Mucosa of descending colon (tissue), 3 donors: ENCODE measurements around the gene TULP3. TPM values are rescaled to one million over a fixed set of nuclear protein-coding genes. Genes with fewer than 3 reads are reported as not detected.

ENCODE experiments used
- ATAC-seq: fragments of 200-7000 bp; cut with Tn5 transposase; one replicate; pipeline ENCODE4 v1.9.1; 2020; ENCODE audit warnings: mild to moderate bottlenecking, moderate library complexity
- DNase-seq, 3 donors: peaks; one replicate each; pipeline ENCODE4 v3.0.0-alpha.2; 2020
- H3K36me3 ChIP-seq: fragments of 200-600 bp; one replicate; pipeline ENCODE4 v1.8.0; 2021; ENCODE audit warnings: low read depth, mild to moderate bottlenecking
- H3K4me1 ChIP-seq: fragments of 200-600 bp; one replicate; pipeline ENCODE4 v1.8.0; 2021; ENCODE audit warnings: low read depth, mild to moderate bottlenecking
- H3K4me3 ChIP-seq: fragments of 200-600 bp; one replicate; pipeline ENCODE4 v1.8.0; 2021; ENCODE audit warnings: mild to moderate bottlenecking
- H3K9me3 ChIP-seq: fragments of 200-600 bp; one replicate; pipeline ENCODE4 v1.8.0; 2021; ENCODE audit warnings: mild to moderate bottlenecking
- CTCF ChIP-seq: fragments of 200-600 bp; IDR thresholded peaks from one replicate; pipeline ENCODE4 v1.8.0; 2022; ENCODE audit warnings: antibody characterized with exemption, mild to moderate bottlenecking
- intact Hi-C, 2 donors: fragments of 100-400 bp; cut with DNase I in 1 of 2; cut with micrococcal nuclease in 1 of 2; formaldehyde crosslinking; loops; one replicate each; pipeline versions ENCODE4 v1.11.0 to v1.11.1; 2022; cut with DNase I, micrococcal nuclease
- total RNA-seq, 3 donors: library from RNA; stranded (reverse); fragmentation: NEBNext Ultra II Directional in 2 of 3; extraction: Animal tissue kit (Norgen Biotek cat#: 25700) in 2 of 3; gene quantifications; one replicate each; pipeline versions ENCODE4 v1.2.1 to v1.2.4, GENCODE V29; 2021 to 2023
- donor health status: DM: no; HTN: no; CAD: no; lungs with moderate emphysema.
- donor health status: DM: no; HTN: no; CAD: no.
- donor health status: DM: no; HTN: yes; CAD: no.

The TULP3 gene
- total RNA-seq, 3 donors from 2014 or later: 7.9 to 18.2 (median 8.2) TPM

GRCh38 chr12:2851931-2852330 lies 38.8 kb upstream of the TULP3 start:
- intact Hi-C loops: no loop called here
- Histone ChIP-seq H3K36me3 (no peaks in the 10 kb centered on the region), H3K4me3 (no peak overlapping the region), H3K4me1 (peaks cover 21% of the 10 kb centered on the region), H3K9me3 (no peaks in the 10 kb centered on the region)
- DNase-seq: no peak
- no peak for ATAC-seq
- TF ChIP-seq CTCF: no peak

- no peaks in the 10 kb centered on the region for H3K9me3 ChIP-seq
- H3K36me3 ChIP-seq: no peaks in the 10 kb centered on the region
- DNase-seq: peak; percentile 72 to 84 (median 80)
- peak; percentile 66 for ATAC-seq
- intact Hi-C loops: no loop called here
- peaks cover 21% of the 10 kb centered on the region for H3K4me1 ChIP-seq
- TF ChIP-seq CTCF: peak; percentile 57
- H3K4me3 ChIP-seq: no peak overlapping the region
These were observed 37.1 kb upstream of the TULP3 start for GRCh38 chr12:2853626-2854025.

GRCh38 chr12:2854669-2855453 lies 35.8 kb upstream of the TULP3 start:
- ATAC-seq: peak; percentile 97
- Histone ChIP-seq H3K4me3 (no peak overlapping the region), H3K36me3 (no peaks in the 10 kb centered on the region), H3K9me3 (no peaks in the 10 kb centered on the region), H3K4me1 (peaks cover 21% of the 10 kb centered on the region)
- no peak for TF ChIP-seq CTCF
- peak; percentile 88 to 90 (median 89) for DNase-seq
- intact Hi-C loops: loop anchor here in 1 of 2 donors (5.0 kb wide), 1 partner anchor 187 kb away; no protein-coding TSS in a partner anchor

DNA sequence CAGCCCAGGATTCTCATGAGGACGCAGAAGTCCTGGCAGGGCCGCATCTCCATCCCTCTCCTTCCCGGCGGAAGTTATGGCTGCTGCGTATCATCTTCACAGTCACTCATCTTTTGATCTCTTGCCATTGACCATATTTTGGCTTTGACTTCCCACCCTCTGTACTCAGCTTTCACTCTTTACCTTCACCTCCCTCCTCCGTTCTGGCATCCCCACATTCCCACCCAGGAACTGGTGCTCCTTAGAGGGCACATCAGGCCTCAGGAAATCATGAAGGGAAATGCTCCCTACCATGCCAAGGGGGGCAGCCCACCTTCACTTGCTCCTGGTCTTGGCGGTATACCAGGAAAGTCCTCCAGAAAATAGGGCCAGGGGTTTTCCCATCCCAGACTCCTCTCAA lies 35.1 kb upstream of the TULP3 start:
- ATAC-seq (no peak), DNase-seq (no peak)
- no peak for TF ChIP-seq CTCF
- no peaks in the 10 kb centered on the region for H3K36me3 ChIP-seq
- H3K4me1 ChIP-seq: peaks cover 18% of the 10 kb centered on the region
- intact Hi-C loops: loop anchor here in 1 of 2 donors (5.0 kb wide), 1 partner anchor 187 kb away; no protein-coding TSS in a partner anchor
- no peaks in the 10 kb centered on the region for H3K9me3 ChIP-seq
- no peak overlapping the region for H3K4me3 ChIP-seq

- Histone ChIP-seq H3K9me3 (no peaks in the 10 kb centered on the region), H3K36me3 (no peaks in the 10 kb centered on the region), H3K4me1 (peaks cover 18% of the 10 kb centered on the region), H3K4me3 (no peak overlapping the region)
- no peak for TF ChIP-seq CTCF
- intact Hi-C loops: loop anchor here in 1 of 2 donors (5.0 kb wide), 1 partner anchor 186 kb away; no protein-coding TSS in a partner anchor
- DNase-seq (no peak), ATAC-seq (no peak)
These were observed 34.6 kb upstream of the TULP3 start for GRCh38 chr12:2856051-2856450.
